Ishikawa (cell line): ENCODE measurements around the gene TIAM2.

Experiments used
- CEBPB ChIP-seq: IDR thresholded peaks from 2 replicates; pipeline ENCODE4 v1.6.1; 2012
- CREB1 ChIP-seq: IDR thresholded peaks from 2 replicates; pipeline ENCODE4 v1.6.1; 2012; ENCODE audit warnings: low read depth
- EGR1 ChIP-seq: IDR thresholded peaks from 2 replicates; pipeline ENCODE4 v1.6.1; 2012
- EP300 ChIP-seq: IDR thresholded peaks from 2 replicates; pipeline ENCODE4 v1.6.1; 2012; ENCODE audit warnings: borderline replicate concordance
- FOXM1 ChIP-seq: IDR thresholded peaks from 2 replicates; pipeline ENCODE4 v1.6.1; 2012; ENCODE audit warnings: low read depth, borderline replicate concordance
- MAX ChIP-seq: IDR thresholded peaks from 2 replicates; pipeline ENCODE4 v1.6.1; 2012
- NFIC ChIP-seq: IDR thresholded peaks from 2 replicates; pipeline ENCODE4 v1.6.1; 2012
- RAD21 ChIP-seq: IDR thresholded peaks from 2 replicates; pipeline ENCODE4 v1.6.1; 2012; ENCODE audit warnings: low read depth
- REST ChIP-seq: IDR thresholded peaks from 2 replicates; pipeline ENCODE4 v1.6.1; 2012; ENCODE audit warnings: low read depth, mild to moderate bottlenecking
- TAF1 ChIP-seq: IDR thresholded peaks from 2 replicates; pipeline ENCODE4 v1.6.1; 2012; ENCODE audit warnings: low read depth, mild to moderate bottlenecking
- TCF12 ChIP-seq: IDR thresholded peaks from 2 replicates; pipeline ENCODE4 v1.6.1; 2012; ENCODE audit warnings: low read depth
- TEAD4 ChIP-seq: IDR thresholded peaks from 2 replicates; pipeline ENCODE4 v1.6.1; 2012
- USF1 ChIP-seq: IDR thresholded peaks from 2 replicates; pipeline ENCODE4 v1.6.1; 2012
- YY1 ChIP-seq: IDR thresholded peaks from 2 replicates; pipeline ENCODE4 v1.6.1; 2012; ENCODE audit warnings: low read depth
- ZBTB7A ChIP-seq: IDR thresholded peaks from 2 replicates; pipeline ENCODE4 v1.6.1; 2012; ENCODE audit warnings: low read depth

Gene TIAM2

GRCh38 chr6:155174576-155175211, 179.6 kb downstream of the TIAM2 start:
- TF ChIP-seq FOXM1 = no peak
- TF ChIP-seq ZBTB7A = no peak
- peak; percentile 14; the same call in 1 of the 2 replicates for TF ChIP-seq NFIC
- no peak for TF ChIP-seq YY1
- no peak for TF ChIP-seq TAF1
- no peak for TF ChIP-seq EGR1
- no peak for TF ChIP-seq CREB1
- no peak for TF ChIP-seq REST
- peak; percentile 84 for TF ChIP-seq RAD21
- no peak for TF ChIP-seq EP300
- TF ChIP-seq TEAD4 = no peak
- TF ChIP-seq MAX = no peak
- TF ChIP-seq USF1 = no peak
- TF ChIP-seq TCF12 = no peak
- TF ChIP-seq CEBPB = no peak

- TF ChIP-seq ZBTB7A (no peak), RAD21 (peak; percentile 76), FOXM1 (no peak), CEBPB (no peak)
Measured at GRCh38 chr6:155177363-155177961, 182.3 kb downstream of the TIAM2 start.

GRCh38 chr6:155181498-155181897, 186.4 kb downstream of the TIAM2 start:
- TF ChIP-seq NFIC (no peak), TCF12 (no peak), REST (no peak), ZBTB7A (no peak), MAX (no peak), EP300 (no peak), YY1 (no peak), TAF1 (no peak), EGR1 (no peak), CREB1 (no peak), FOXM1 (no peak), CEBPB (no peak), TEAD4 (no peak), USF1 (no peak), RAD21 (no peak)

- TF ChIP-seq CEBPB (no peak), TEAD4 (no peak), CREB1 (no peak), REST (no peak), TCF12 (no peak), EP300 (no peak), TAF1 (no peak), FOXM1 (no peak)
Measured at GRCh38 chr6:155182103-155182502, 187.0 kb downstream of the TIAM2 start.

GRCh38 chr6:155183095-155183494, 188.0 kb downstream of the TIAM2 start:
- no peak for TF ChIP-seq CREB1
- TF ChIP-seq FOXM1 = no peak
- TF ChIP-seq CEBPB = no peak
- no peak for TF ChIP-seq EGR1
- TF ChIP-seq ZBTB7A = no peak
- no peak for TF ChIP-seq USF1
